Gastroesophageal sphincter (tissue), 4 donors: ENCODE data around the gene FCGR2B. TPM values are rescaled to one million over a fixed set of nuclear protein-coding genes. Genes with fewer than 3 reads are reported as not detected.
"Not testable (repeated sequence)": the region's sequence is repeated elsewhere in the genome, so short reads cannot be mapped to it uniquely, and the experiment has no call there.

Source experiments
- ATAC-seq: fragments of 150-250 bp; one replicate; pipeline ENCODE4 v1.9.1; 2016; ENCODE audit warnings: mild to moderate bottlenecking, moderate library complexity
- H3K27ac ChIP-seq, 4 donors: fragments of 200-600 bp; sonication (generic) in 3 of 4; 1 replicate in 3 of 4; 2 replicates in 1 of 4; pipeline ENCODE4 v1.5.1; 2016 to 2019
- H3K27me3 ChIP-seq: fragments of 200-600 bp; sonication (generic); one replicate; pipeline ENCODE4 v1.5.1; 2019
- H3K36me3 ChIP-seq, 2 donors: fragments of 200-600 bp; sonication (generic); one replicate each; pipeline ENCODE4 v1.5.1; 2019; ENCODE audit warnings: control low read depth in 1 of 2
- H3K4me1 ChIP-seq, 3 donors: fragments of 200-600 bp; sonication (generic); 1 replicate in 2 of 3; 2 replicates in 1 of 3; pipeline ENCODE4 v1.5.1; 2016 to 2019; ENCODE audit warnings: control low read depth in 2 of 3
- H3K4me3 ChIP-seq, 2 donors: fragments of 200-600 bp; sonication (generic); one replicate each; pipeline ENCODE4 v1.5.1; 2019; ENCODE audit warnings: mild to moderate bottlenecking in 1 of 2, moderate library complexity in 1 of 2
- H3K9me3 ChIP-seq, 3 donors: fragments of 200-600 bp; sonication (generic); one replicate each; pipeline ENCODE4 v1.5.1; 2017 to 2019; ENCODE audit warnings: control low read depth in 2 of 3
- EP300 ChIP-seq: sonication (generic); formaldehyde crosslinking; IDR thresholded peaks from one replicate; pipeline ENCODE4 v1.6.1; 2017; ENCODE audit warnings: antibody characterized with exemption, mild to moderate bottlenecking
- POLR2A ChIP-seq, 2 donors: fragments of 450-650 bp; IDR thresholded peaks; one replicate each; pipeline ENCODE4 v1.6.1; 2017; ENCODE audit warnings: antibody characterized with exemption in 2 of 2, mild to moderate bottlenecking in 2 of 2, moderate library complexity in 1 of 2
- POLR2AphosphoS5 ChIP-seq: sonication (generic); formaldehyde crosslinking; IDR thresholded peaks from one replicate; pipeline ENCODE4 v1.6.1; 2017; ENCODE audit warnings: antibody characterized with exemption
- WGBS, 2 donors: methylation state at CpG; one replicate each; pipeline ENCODE4 v1.1.5; 2018; ENCODE audit warnings: low coverage in 1 of 2; 5-methylcytosine and 5-hydroxymethylcytosine counted together
- total RNA-seq, 4 donors: library from RNA; depleted of rRNA; stranded (reverse); fragments of >200 nt; gene quantifications; one replicate each; pipeline ENCODE4 v1.1.0, GENCODE V29; 2016
- TF ChIP-seq, protein P1 (sequence below), 4 experiments: fragments of 200-600 bp in 2 of 4; fragments of 450-650 bp in 2 of 4; sonication (generic) in 1 of 4; IDR thresholded peaks; one replicate each; pipeline ENCODE4 v1.5.1; 2017 to 2019; ENCODE audit warnings: antibody characterized with exemption in 4 of 4, mild to moderate bottlenecking in 2 of 4, moderate library complexity in 2 of 4

Gene FCGR2B
- total RNA-seq, 4 donors from 2014 or later = 10.1 to 30.9 (median 20.6) TPM

DNA sequence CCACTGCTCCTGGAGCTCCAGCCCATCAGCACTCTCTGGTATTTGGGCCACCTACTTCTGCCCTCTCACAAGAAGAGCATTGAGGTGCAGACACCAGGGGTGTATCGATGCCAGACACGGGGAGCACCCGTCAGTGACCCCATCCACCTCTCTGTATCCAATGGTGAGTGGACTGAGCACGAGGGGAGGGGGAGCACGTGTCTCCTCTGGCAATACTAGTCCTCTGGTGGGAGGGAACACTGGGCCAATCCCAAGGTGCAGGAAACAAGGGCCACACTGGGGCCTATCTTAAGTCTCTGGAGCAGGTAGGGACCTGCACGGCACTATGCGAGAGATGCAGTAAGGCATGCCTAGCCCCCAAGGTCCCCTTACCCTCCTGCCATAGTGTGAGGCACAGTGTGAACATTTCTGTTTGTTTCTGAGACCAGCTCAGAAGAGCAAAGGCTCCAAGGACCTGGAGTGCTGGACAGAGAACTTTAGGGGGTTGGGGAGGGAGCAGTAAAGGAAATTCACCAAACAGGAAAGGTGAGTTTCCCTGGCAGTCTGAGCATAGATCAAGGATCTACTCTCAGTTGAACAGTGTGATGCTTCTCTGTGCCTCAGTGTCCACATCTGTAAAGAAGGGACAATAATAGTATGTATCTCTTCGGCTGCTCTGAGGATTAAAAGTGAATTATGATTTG, 60.7 kb downstream of the FCGR2B start:
- 91% methylated on average over 1 of the region's 8 CpGs; no CpG with 5 or more reads in 1 of the 2 donors for WGBS, 2 donors
- Histone ChIP-seq H3K27ac (no peak overlapping the region), H3K27me3 (peaks cover 36% of the 10 kb centered on the region), H3K4me3 (no peak overlapping the region), H3K4me1 (peaks cover 0 to 22% (median 4%) of the 10 kb centered on the region in 3 donors), H3K36me3 (no peaks in the 10 kb centered on the region), H3K9me3 (no peaks in the 10 kb centered on the region)
- ATAC-seq = no peak
- TF ChIP-seq POLR2AphosphoS5 (no peak), POLR2A (IDR thresholded peaks at IDR 0.05) (no peak), EP300 (no peak)
- TF ChIP-seq, protein P1, sequence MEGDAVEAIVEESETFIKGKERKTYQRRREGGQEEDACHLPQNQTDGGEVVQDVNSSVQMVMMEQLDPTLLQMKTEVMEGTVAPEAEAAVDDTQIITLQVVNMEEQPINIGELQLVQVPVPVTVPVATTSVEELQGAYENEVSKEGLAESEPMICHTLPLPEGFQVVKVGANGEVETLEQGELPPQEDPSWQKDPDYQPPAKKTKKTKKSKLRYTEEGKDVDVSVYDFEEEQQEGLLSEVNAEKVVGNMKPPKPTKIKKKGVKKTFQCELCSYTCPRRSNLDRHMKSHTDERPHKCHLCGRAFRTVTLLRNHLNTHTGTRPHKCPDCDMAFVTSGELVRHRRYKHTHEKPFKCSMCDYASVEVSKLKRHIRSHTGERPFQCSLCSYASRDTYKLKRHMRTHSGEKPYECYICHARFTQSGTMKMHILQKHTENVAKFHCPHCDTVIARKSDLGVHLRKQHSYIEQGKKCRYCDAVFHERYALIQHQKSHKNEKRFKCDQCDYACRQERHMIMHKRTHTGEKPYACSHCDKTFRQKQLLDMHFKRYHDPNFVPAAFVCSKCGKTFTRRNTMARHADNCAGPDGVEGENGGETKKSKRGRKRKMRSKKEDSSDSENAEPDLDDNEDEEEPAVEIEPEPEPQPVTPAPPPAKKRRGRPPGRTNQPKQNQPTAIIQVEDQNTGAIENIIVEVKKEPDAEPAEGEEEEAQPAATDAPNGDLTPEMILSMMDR (IDR thresholded peaks at IDR 0.05) = no peak

DNA sequence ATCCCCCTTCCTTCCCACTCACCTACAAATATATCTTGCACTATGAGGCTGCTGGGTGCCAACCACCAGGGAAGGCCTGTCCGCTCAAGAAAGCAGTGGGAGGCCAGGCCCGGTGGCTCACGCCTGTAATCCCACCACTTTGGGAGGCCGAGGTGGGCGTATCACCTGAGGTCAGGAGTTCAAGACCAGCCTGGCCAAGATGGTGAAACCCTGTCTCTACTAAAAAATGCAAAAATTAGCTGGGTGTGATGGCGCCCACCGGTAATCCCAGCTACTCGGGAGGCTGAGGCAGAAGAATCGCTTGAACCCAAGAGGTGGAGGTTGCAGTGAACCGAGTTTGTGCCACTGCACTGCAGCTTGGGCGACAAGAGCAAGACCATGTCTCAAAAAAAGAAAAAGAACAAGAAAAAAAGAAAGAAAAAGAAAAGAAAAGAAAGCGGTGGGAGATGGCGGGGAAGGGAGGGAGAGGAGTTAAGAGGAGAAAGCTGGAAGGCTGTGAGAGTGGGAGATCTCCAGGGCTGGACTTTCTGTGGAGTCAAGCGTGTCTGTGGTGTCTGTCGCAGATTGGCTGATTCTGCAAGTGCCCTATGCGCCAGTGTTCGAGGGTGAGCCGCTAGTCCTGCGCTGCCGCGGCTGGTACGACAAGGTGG, 62.4 kb downstream of the FCGR2B start:
- 5 to 58% methylated on average over 8 to 11 of the region's 22 CpGs for WGBS, 2 donors
- H3K27me3 ChIP-seq = peaks cover 25% of the 10 kb centered on the region
- not testable (repeated sequence) for ATAC-seq, H3K36me3 ChIP-seq, H3K9me3 ChIP-seq
- peak overlapping the region; percentile 68 to 87 for H3K4me3 ChIP-seq
- H3K4me1 ChIP-seq = peaks cover 0 to 22% (median 4%) of the 10 kb centered on the region in 3 donors
- H3K27ac ChIP-seq = peak overlapping the region in 3 of 4 donors; percentile 82 to 85 (median 84)

DNA sequence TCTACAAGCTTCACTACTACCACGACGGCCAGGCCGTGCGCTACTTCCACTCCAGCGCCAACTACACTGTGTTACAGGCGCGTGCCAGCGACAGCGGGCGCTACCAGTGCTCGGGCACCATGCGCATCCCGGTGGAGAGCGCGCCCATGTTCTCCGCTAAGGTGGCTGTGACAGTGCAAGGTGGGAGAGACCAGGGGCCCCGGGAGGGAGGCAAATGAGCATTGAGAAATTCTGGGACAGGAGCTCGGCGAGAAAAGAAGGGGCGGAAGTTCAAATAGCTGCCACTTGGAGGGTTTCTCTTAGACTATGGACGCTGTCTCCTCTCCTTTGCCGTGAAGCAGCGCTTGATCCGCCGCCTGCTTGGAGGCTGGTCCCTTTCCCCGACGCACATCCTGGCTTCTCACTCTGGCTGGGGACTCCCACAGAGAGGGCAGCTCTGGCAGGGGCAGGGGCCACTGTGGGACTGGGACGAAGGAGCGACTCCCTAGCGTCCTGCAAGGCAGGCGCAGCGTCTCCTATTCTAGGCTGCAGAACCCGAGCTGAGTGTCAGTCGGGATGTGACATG, 63.0 kb downstream of the FCGR2B start:
- peaks cover 23% of the 10 kb centered on the region for H3K27me3 ChIP-seq
- ATAC-seq = peak; percentile 41

DNA sequence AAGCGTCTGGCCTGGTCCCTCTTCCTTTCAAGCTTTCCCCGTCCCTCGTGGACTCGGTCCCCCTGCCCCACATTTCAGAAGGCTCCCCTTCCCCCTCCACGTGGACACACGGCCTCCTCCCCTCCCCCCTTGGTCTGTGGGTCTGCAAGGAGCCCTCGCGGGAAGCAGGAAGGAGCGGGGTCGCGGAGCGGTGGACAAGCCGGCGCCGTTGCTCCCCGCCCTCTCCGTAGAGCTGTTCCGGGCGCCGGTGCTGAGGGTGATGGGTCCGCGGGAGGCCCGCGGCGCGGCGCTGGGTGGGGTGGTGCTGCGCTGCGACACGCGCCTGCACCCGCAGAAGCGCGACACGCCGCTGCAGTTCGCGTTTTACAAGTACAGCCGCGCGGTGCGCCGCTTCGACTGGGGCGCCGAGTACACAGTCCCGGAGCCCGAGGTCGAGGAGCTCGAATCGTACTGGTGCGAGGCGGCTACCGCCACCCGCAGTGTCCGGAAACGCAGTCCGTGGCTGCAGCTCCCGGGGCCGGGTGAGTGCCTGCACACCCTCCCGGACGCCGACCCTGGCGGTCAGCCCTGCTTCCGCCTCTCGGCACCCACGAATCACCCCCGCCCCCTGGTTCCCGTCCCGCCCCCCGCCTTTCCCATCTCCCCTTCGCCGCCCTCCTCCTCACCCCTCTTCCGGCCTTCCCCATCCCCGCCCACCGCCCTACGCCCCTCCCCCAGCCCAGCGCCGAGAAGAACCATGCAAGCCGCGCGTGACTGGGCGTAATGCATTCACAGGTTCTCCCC, 63.7 kb downstream of the FCGR2B start:
- no peaks in the 10 kb centered on the region for H3K9me3 ChIP-seq
- H3K4me1 ChIP-seq = peaks cover 0 to 22% (median 4%) of the 10 kb centered on the region in 3 donors
- TF ChIP-seq POLR2AphosphoS5 (no peak), POLR2A (IDR thresholded peaks at IDR 0.05) (peak; percentile 64 to 73), EP300 (no peak)
- TF ChIP-seq, protein P1 (IDR thresholded peaks at IDR 0.05) = peak in 1 of 4 experiments; percentile 29
- H3K27me3 ChIP-seq = peaks cover 17% of the 10 kb centered on the region
- H3K36me3 ChIP-seq = no peaks in the 10 kb centered on the region
- peak overlapping the region in 3 of 4 donors; percentile 82 to 85 (median 84) for H3K27ac ChIP-seq
- H3K4me3 ChIP-seq = peak overlapping the region; percentile 68 to 87
- peak; percentile 87 for ATAC-seq
- WGBS, 2 donors = no CpG with 5 or more reads among the region's 83 CpGs

More for the DNA sequence above, 63.0 kb downstream of the FCGR2B start:
- 0 to 3% methylated on average over 4 to 8 of the region's 34 CpGs for WGBS, 2 donors
- Histone ChIP-seq H3K4me3 (peak overlapping the region; percentile 68 to 87), H3K27ac (peak overlapping the region in 3 of 4 donors; percentile 82 to 85 (median 84)), H3K4me1 (peaks cover 0 to 22% (median 4%) of the 10 kb centered on the region in 3 donors), H3K9me3 (no peaks in the 10 kb centered on the region), H3K36me3 (no peaks in the 10 kb centered on the region)
- TF ChIP-seq EP300 (no peak), POLR2A (IDR thresholded peaks at IDR 0.05) (no peak), POLR2AphosphoS5 (no peak)
- TF ChIP-seq, protein P1 (IDR thresholded peaks at IDR 0.05) = peak in 3 of 4 experiments; percentile 34 to 46 (median 34)
